NCI-H748 (cell line): ENCODE results near the gene ZNF160.
"Not testable (repeated sequence)": the region's sequence is repeated elsewhere in the genome, so short reads cannot be mapped to it uniquely, and the experiment has no call there.

Experiments
- DNase-seq: peaks from one replicate; lab custom pipeline; 2025; ENCODE audit not compliant: unreplicated experiment; lab: John Stamatoyannopoulos, UW

The ZNF160 gene

GRCh38 chr19:53092723-53093122 lies 10.5 kb downstream of the ZNF160 start:
- DNase-seq = no peak

- DNase-seq = no peak
Measured at GRCh38 chr19:53091413-53092254, 11.6 kb downstream of the ZNF160 start.

- no peak for DNase-seq
Measured at GRCh38 chr19:53088091-53088490, 15.1 kb downstream of the ZNF160 start.

- no peak for DNase-seq
Measured at GRCh38 chr19:53086949-53087348, 16.3 kb downstream of the ZNF160 start.

- no peak for DNase-seq
Measured at GRCh38 chr19:53085496-53085895, 17.7 kb downstream of the ZNF160 start.

GRCh38 chr19:53082929-53083328 lies 20.3 kb downstream of the ZNF160 start:
- no peak for DNase-seq

GRCh38 chr19:53079313-53079924 lies 23.8 kb downstream of the ZNF160 start:
- DNase-seq = no peak

GRCh38 chr19:53078668-53079067 lies 24.6 kb downstream of the ZNF160 start:
- DNase-seq = no peak

- no peak for DNase-seq
Measured at GRCh38 chr19:53076984-53077383, 26.2 kb downstream of the ZNF160 start.

- DNase-seq = no peak
Measured at GRCh38 chr19:53068834-53069233, 34.4 kb downstream of the ZNF160 start.

- no peak for DNase-seq
Measured at GRCh38 chr19:53068199-53068598, 35.0 kb downstream of the ZNF160 start.

GRCh38 chr19:53057904-53058580 lies 45.2 kb downstream of the ZNF160 start:
- no peak for DNase-seq

GRCh38 chr19:53055117-53055516 lies 48.1 kb downstream of the ZNF160 start:
- DNase-seq = no peak

GRCh38 chr19:53047379-53047778 lies 55.8 kb downstream of the ZNF160 start:
- DNase-seq = no peak

- no peak for DNase-seq
Measured at GRCh38 chr19:53045536-53045935, 57.7 kb downstream of the ZNF160 start.

- DNase-seq = no peak
Measured at GRCh38 chr19:53041366-53041765, 61.9 kb downstream of the ZNF160 start.

GRCh38 chr19:53037101-53038097 lies 65.8 kb downstream of the ZNF160 start:
- no peak for DNase-seq

GRCh38 chr19:53034948-53035675 lies 68.1 kb downstream of the ZNF160 start:
- DNase-seq = no peak

GRCh38 chr19:53034054-53034453 lies 69.2 kb downstream of the ZNF160 start:
- no peak for DNase-seq

- DNase-seq = not testable (repeated sequence)
Measured at GRCh38 chr19:53028306-53028705, 74.9 kb downstream of the ZNF160 start.
